ENCODE results near the gene CPNE2. TPM values are rescaled to one million over a fixed set of nuclear protein-coding genes. Genes with fewer than 3 reads are reported as not detected.

CPNE2 gene
- total RNA-seq, 1 experiment from 2014 or later = 35.2 TPM

- no TSS peak for BruUV-seq (replicated peaks)
These were observed 73.1 kb downstream of the CPNE2 start for GRCh38 chr16:57165483-57165882.

GRCh38 chr16:57165938-57166337, 73.6 kb downstream of the CPNE2 start:
- BruUV-seq (replicated peaks) = no TSS peak
- no peaks in the 10 kb centered on the region for H3K9me3 ChIP-seq (ENCODE audit: insufficient read depth, low read depth)
- no peak overlapping the region for H3K4me2 ChIP-seq
- H3K9me2 ChIP-seq (ENCODE audit: insufficient read depth) = no peaks in the 10 kb centered on the region
- no peak overlapping the region for H3K4me3 ChIP-seq
- no peaks in the 10 kb centered on the region for H3K79me2 ChIP-seq (ENCODE audit: low read depth)
- H2AFZ ChIP-seq = no peak overlapping the region
- H3K27me3 ChIP-seq (ENCODE audit: insufficient read depth, low read depth) = no peaks in the 10 kb centered on the region
- H3K27ac ChIP-seq = no peak overlapping the region
- H3K36me3 ChIP-seq (ENCODE audit: low read depth) = peaks cover 10% of the 10 kb centered on the region; the same call in 1 of the 2 replicates
- DNase-seq = no peak
- intact Hi-C loops (cut with micrococcal nuclease; ENCODE audit: unreplicated experiment) = loop anchor here (5.0 to 10.0 kb wide), 2 partner anchors 219 to 371 kb away; no protein-coding TSS in a partner anchor
- H3F3A ChIP-seq (ENCODE audit: insufficient read depth, low read depth) = peaks cover 2% of the 10 kb centered on the region
- ChIA-PET POLR2A (ENCODE audit: unreplicated experiment) (no interaction called here), CTCF (no interaction called here)
- peaks cover 5% of the 10 kb centered on the region; the same call in 1 of the 2 replicates for H4K20me1 ChIP-seq (ENCODE audit: insufficient read depth)
- no peaks in the 10 kb centered on the region for H3K4me1 ChIP-seq (replicated peaks; ENCODE audit: insufficient read depth)
- TF ChIP-seq, protein P1, sequence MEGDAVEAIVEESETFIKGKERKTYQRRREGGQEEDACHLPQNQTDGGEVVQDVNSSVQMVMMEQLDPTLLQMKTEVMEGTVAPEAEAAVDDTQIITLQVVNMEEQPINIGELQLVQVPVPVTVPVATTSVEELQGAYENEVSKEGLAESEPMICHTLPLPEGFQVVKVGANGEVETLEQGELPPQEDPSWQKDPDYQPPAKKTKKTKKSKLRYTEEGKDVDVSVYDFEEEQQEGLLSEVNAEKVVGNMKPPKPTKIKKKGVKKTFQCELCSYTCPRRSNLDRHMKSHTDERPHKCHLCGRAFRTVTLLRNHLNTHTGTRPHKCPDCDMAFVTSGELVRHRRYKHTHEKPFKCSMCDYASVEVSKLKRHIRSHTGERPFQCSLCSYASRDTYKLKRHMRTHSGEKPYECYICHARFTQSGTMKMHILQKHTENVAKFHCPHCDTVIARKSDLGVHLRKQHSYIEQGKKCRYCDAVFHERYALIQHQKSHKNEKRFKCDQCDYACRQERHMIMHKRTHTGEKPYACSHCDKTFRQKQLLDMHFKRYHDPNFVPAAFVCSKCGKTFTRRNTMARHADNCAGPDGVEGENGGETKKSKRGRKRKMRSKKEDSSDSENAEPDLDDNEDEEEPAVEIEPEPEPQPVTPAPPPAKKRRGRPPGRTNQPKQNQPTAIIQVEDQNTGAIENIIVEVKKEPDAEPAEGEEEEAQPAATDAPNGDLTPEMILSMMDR (conservative IDR thresholded peaks at IDR 0.05) = no peak
- TF ChIP-seq EZH2 (IDR thresholded peaks at IDR 0.05; ENCODE audit: low read depth) = no peak

More at GRCh38 chr16:57165483-57165882, 73.1 kb downstream of the CPNE2 start:
- Histone ChIP-seq H3K27me3 (ENCODE audit: insufficient read depth, low read depth) (no peaks in the 10 kb centered on the region), H3F3A (ENCODE audit: insufficient read depth, low read depth) (peaks cover 5% of the 10 kb centered on the region), H3K9me3 (ENCODE audit: insufficient read depth, low read depth) (no peaks in the 10 kb centered on the region), H4K20me1 (ENCODE audit: insufficient read depth) (peaks cover 5% of the 10 kb centered on the region; the same call in 1 of the 2 replicates), H3K4me2 (no peak overlapping the region), H3K79me2 (ENCODE audit: low read depth) (no peaks in the 10 kb centered on the region), H3K36me3 (ENCODE audit: low read depth) (peaks cover 12% of the 10 kb centered on the region; the same call in 1 of the 2 replicates), H3K27ac (no peak overlapping the region), H3K9me2 (ENCODE audit: insufficient read depth) (no peaks in the 10 kb centered on the region), H3K4me1 (replicated peaks; ENCODE audit: insufficient read depth) (no peaks in the 10 kb centered on the region), H3K4me3 (no peak overlapping the region), H2AFZ (no peak overlapping the region)
- CTCF ChIA-PET = no interaction called here
- TF ChIP-seq EZH2 (IDR thresholded peaks at IDR 0.05; ENCODE audit: low read depth) = no peak
- TF ChIP-seq, protein P1 (conservative IDR thresholded peaks at IDR 0.05) = no peak
- intact Hi-C loops (cut with micrococcal nuclease; ENCODE audit: unreplicated experiment) = loop anchor here (5.0 to 10.0 kb wide), 2 partner anchors 218 to 371 kb away; no protein-coding TSS in a partner anchor
- POLR2A ChIA-PET (ENCODE audit: unreplicated experiment) = no interaction called here
- DNase-seq = no peak

DNA sequence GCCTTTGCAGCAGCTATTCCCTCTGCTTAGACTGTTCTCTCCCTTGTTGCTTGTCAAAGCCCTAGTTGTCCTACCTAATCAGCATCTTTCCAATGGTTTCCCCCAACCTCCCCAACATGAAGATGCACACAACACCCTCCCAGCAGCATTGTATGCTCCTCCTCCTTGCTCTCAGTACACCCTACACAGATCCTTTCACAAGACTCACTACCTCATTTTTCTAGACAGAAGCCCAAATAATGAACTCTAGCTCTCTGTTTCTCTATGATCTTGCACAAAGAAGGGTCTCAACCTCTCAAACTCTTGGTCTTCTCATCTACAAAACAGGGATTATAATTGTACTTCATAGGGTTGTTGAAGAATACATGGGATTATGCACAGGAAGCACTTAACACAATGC, 74.1 kb downstream of the CPNE2 start:
- Histone ChIP-seq H3K4me1 (replicated peaks; ENCODE audit: insufficient read depth) (no peaks in the 10 kb centered on the region), H3K9me2 (ENCODE audit: insufficient read depth) (no peaks in the 10 kb centered on the region), H3K4me3 (no peak overlapping the region), H3K4me2 (no peak overlapping the region), H2AFZ (no peak overlapping the region), H3K27me3 (ENCODE audit: insufficient read depth, low read depth) (no peaks in the 10 kb centered on the region), H3F3A (ENCODE audit: insufficient read depth, low read depth) (no peaks in the 10 kb centered on the region; the same call in none of the 2 replicates), H3K36me3 (ENCODE audit: low read depth) (peaks cover 14% of the 10 kb centered on the region), H4K20me1 (ENCODE audit: insufficient read depth) (peaks cover 5% of the 10 kb centered on the region; the same call in 1 of the 2 replicates), H3K9me3 (ENCODE audit: insufficient read depth, low read depth) (no peaks in the 10 kb centered on the region), H3K79me2 (ENCODE audit: low read depth) (no peaks in the 10 kb centered on the region), H3K27ac (no peak overlapping the region)
- no TSS peak for BruUV-seq (replicated peaks)
- POLR2A ChIA-PET (ENCODE audit: unreplicated experiment) = no interaction called here
- intact Hi-C loops (cut with micrococcal nuclease; ENCODE audit: unreplicated experiment) = loop anchor here (5.0 to 10.0 kb wide), 2 partner anchors 219 to 372 kb away; no protein-coding TSS in a partner anchor
- CTCF ChIA-PET = no interaction called here
- no peak for TF ChIP-seq EZH2 (IDR thresholded peaks at IDR 0.05; ENCODE audit: low read depth)
- TF ChIP-seq, protein P1 (conservative IDR thresholded peaks at IDR 0.05) = no peak
- DNase-seq = no peak
